RPMI8226 (cell line): ENCODE measurements around the gene MFSD11.
"Not testable (repeated sequence)": the region's sequence is repeated elsewhere in the genome, so short reads cannot be mapped to it uniquely, and the experiment has no call there.

Experiments used
- DNase-seq: peaks from one replicate; pipeline ENCODE4 v3.0.0-alpha.2; 2015

Gene MFSD11

GRCh38 chr17:76709077-76709950, 28.6 kb upstream of the MFSD11 start:
- DNase-seq, result no peak

DNA sequence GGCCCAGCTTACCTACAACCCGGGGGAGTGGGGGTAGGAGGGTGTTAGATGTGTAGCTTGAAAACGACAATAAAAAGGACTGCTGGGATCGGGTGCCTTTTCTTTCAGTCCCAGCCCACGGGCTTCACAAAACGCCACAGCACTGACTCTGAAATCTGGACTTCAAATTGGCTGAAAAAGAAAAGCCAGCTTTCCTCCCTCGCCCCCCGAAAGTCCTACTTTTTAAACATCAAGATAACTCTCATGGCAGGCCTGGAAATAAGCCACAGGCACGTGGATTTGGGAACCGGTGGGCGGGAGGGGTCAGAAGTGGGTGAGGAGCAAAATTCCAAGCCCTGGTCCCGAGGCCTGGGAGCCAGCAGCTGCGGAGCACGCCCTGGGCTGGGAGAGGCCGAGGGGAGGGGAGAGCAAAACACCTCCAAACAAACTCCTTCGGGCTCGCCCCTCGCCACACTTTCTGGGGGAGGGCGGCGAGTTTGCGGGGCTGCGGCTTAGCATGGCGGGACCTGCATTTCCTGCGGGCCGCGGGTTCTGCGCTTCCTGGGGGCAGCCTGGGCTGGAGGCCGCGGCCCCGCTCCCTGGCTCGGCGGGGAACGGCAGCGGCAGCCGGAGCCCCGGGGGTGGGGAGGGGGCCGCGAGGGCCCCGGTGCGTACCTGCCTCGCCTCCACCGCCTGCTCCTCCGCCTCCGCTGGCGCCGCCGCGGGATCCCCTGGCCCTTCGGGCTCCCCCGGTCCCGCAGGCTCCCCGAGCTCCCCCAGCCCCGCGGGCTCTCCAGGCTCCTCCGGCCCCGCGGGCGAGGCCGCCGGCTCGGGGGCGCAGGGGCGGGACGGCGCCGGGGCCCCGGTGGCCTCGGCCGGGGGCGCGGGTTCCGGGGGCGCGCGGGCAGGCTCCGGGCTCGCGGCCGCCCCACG, 27.7 kb upstream of the MFSD11 start:
- not testable (repeated sequence) for DNase-seq

GRCh38 chr17:76710863-76711611, 26.9 kb upstream of the MFSD11 start, which contains the start of gene MXRA7:
MXRA7 (minus strand) TSS chr17:76710965; CDS start chr17:76710946, 19 bp downstream.
- DNase-seq, result peak; percentile 49

GRCh38 chr17:76712321-76712720, 25.6 kb upstream of the MFSD11 start:
- DNase-seq, result not testable (repeated sequence)

- DNase-seq, result no peak
Measured at GRCh38 chr17:76713765-76714164, 24.2 kb upstream of the MFSD11 start.

- no peak for DNase-seq
Measured at GRCh38 chr17:76714336-76714735, 23.6 kb upstream of the MFSD11 start.

DNA sequence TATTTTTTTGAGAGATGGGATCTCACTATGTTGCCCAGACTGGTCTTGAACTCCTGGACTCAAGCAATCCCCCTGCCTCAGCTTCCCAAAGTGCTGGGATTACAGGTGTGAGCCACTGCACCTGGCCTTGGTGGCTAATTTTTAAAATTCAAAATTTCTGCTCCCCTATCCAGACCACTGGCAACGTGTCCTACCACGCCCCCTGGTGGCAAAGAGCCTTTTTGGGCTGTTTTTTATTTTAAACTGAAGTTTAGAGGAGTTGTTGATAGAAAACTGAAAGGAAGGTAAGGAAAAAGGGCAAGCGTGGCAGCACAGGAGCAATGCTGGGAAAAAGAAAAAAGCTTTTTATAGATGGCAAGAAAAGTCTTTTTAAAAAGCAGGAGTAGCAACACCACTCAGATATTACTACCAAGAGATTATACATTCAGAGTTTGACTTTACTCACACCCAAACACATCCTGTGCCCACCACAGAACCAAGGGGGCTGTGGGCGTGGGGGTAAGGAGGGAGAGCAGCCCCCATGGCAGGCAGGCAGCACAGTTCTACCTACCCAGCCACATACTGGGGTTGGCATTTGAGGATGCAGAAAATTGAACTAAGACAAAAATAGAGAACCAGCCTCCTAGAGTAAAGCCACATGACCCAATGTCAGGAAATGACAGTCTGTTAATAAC, 23.0 kb upstream of the MFSD11 start:
- peak; percentile 76 for DNase-seq

DNA sequence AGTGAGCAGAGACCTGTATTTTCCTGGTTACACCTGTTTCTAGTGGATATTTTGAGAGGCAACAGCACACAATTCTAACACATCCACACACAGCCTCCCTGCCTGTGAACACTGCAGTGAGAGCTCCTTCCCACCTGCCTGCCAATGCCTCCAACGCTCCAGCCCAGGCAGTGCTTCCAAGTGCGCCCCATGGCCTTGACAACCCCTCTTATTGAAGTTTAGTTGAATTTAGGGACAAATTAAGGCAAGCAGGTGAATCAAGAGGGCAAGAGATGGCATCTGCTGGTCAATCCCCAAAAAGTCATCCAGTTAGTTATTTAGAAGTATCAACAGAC, 22.5 kb upstream of the MFSD11 start:
- no peak for DNase-seq

DNA sequence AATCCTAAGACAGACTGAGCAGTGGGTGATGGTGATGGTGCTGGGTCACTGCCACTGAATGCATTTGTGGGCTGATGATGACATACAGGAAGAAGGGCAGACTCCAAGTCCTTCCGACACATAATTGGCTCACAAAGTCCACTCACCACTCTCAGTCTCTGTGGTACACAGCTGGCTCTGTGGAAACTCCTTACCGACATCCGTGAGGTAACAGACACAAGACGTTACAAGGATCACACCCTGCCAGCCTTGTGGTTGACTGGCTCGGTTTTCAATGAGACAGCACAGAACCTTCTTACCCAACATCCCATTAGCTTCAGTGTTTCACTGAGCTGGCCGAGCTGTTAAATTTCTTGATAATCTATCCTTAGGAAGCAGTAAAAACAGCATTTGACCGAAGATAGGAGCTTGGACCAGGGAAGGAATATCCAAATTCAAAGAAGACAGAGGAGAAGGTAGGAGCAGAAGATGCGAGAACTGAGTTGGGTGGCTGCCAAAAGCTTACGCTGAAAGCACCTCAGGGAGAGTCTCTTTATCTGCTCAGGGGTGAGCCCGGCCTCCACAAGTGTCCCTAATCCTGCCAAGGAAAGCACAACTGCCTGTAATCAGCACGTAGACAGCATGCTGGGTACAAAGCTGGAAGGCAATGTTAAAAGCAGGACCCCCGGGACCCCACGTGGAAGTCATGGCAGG, 21.6 kb upstream of the MFSD11 start:
- no peak for DNase-seq

- DNase-seq, result no peak
Measured at GRCh38 chr17:76716839-76717215, 21.1 kb upstream of the MFSD11 start.

- DNase-seq, result no peak
Measured at GRCh38 chr17:76718516-76718915, 19.4 kb upstream of the MFSD11 start.

- DNase-seq, result no peak
Measured at GRCh38 chr17:76720211-76720610, 17.7 kb upstream of the MFSD11 start.

DNA sequence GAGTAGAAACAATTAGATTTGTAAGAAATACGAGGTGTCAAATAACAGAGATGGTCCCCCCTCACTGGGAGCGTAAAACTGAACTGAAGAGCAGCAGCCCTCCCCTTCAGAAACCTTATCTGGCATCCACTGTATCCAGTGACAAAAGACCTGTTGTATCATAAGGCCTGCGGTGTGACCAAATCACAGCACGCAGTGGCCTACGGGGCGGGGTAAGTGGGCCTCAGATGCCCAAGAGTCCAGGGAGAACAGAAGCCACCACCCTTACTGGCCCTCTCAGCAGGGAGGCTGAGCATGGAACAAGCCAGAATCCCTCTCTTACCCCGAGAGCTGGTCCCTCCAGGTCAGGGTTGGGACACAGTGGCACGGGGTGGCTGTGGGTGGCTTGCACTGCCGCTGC, 17.0 kb upstream of the MFSD11 start:
- no peak for DNase-seq

DNA sequence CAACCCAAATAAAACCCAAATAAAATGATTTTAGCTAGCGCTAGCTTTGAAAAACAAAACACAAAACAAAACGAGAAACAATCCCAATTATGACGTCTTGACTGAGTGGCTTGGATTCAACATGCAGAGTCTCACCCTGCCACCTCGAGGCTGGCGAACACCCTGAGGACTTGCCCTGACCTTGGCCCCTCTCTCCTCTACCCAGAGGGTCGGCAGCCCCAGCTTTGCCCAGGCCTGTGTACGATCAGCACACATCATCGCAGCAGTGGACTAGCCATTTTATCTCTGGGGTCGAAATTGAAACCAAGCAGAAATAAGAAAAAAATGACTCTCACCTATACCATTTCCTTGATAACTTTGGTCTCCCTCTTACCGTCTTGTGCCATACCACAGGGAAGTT, 16.5 kb upstream of the MFSD11 start:
- DNase-seq, result no peak

- DNase-seq, result no peak
Measured at GRCh38 chr17:76722279-76722678, 15.6 kb upstream of the MFSD11 start.

DNA sequence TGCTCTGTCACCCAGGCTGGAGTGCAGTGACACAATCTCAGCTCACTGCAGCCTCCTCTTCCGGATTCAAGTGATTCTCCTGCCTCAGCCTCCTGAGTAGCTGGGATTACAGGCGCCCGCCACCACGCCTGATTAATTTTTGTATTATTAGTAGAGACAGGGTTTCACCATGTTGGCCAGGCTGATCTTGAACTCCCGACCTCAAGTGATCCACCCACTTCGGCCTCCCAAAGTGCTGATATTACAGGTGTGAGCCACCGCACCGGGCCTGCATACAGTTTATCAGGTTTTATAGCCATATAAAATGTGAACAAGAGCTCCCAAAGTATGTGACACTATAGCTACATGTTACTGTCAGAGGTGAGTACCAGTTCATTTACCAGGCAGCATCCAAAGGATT, 14.9 kb upstream of the MFSD11 start:
- DNase-seq, result not testable (repeated sequence)

GRCh38 chr17:76723812-76724211, 14.1 kb upstream of the MFSD11 start:
- DNase-seq, result no peak

DNA sequence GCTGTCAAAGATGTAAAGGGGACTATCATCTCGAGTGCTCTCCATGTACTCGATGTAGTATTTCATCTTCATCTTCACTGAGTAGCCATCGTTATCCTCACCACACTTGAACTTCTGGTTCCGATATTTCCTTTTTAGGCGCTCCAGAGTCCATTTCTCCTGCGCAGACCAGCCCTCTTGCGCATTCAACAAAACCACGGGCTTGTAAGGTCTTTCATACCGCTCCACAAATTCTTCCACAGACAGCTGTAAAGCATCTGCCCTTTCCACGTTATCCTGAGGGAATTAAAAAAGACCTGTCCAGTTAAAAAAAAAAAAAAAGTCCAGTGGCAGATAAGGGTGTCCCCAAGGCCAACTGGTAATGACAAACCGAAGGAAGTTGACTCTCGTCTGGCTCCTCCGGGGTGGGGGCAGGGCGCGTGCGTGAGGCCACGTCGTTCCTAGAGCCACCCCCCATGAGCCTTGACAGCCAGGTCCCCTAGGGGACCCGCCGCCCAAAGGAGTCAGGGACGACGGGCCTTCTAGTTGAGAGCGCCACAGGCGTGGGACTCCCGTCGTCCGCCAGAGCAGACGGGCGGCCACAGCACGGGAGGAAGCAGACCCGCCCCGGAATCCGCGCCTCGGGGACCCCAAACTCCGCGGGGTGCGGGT, 12.2 kb upstream of the MFSD11 start:
- peak; percentile 74 for DNase-seq

DNA sequence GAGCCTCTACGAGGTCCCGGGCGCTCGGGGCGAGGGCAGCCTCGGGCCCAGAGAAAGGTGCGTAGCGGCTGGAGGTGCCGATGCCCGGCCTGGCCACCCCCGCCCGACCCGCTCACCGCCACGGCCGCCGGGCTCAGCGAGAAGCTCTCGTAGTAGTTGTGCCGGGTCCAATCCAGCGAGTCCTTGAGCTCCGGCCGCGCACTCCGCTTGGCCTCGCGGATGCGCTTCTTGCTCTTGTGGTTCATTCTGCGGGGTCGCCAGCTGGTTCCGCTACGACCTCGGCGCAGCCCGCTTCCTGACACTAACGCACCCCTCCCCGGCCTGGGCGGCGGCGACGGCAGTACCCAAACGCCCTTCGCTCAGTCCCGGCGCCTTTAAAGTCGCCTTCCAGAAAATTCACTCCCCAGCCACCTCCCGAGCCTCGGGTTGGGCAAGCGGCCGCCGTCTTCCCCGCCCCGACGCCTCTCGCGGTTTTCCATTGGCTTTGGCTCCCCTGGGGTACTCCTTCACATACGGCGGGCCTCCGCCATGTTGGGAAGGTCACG, 11.6 kb upstream of the MFSD11 start, which contains the start of gene JMJD6:
TSS of gene JMJD6 (minus strand) at position 376 of the 545 bp plus-strand sequence. CDS start at position 245, 131 bp downstream.
- DNase-seq, result peak; percentile 96

DNA sequence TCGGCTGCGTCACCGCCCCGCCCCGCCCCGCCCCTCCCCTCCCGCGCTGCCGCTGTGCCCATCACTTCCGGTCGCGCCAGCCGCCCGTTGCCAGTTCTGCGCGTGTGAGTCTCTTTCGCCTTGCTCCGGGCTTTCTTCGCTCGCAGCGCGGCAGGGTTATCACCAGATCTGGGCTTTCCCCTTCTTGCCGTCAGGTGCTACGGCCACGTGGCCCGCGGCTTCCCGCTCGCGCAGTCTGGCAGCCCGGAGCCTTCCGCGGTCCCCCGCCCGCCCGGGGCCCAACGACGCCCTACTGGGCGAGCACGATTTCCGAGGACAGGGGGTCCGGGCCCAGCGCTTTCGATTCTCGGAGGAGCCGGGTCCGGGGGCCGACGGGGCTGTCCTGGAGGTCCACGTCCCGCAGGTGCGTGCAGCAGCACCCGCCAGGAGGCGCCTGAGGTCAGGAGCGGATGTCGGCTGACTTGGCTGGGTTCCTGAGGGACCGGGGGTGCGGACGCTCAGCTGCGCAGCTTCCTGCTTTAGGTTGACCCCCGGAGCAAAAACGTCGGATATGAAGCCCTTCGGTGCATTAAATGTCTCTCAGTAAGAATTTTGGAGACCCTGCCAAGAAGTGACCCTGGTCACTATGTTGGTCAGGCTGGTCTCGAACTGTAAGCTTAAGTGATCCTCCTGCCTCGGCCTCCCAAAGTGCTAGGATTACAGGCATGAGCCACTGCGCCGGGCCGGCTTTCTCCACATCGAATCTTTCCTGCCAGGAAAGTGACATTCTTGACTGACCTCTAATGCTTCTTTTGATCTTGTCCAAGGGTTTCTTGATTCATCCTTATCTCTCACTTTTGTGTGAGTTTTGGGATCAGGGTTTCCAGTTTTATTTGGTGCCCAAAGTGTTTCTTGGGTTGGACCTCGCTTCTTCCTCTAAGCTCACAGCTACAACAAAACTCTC, 10.9 kb upstream of the MFSD11 start, which contains the start of gene METTL23:
TSS of gene METTL23 (plus strand) at position 64 of the 943 bp plus-strand sequence. CDS start 2,872 bp downstream, outside the sequence.
- DNase-seq, result peak; percentile 89
